SK-N-MC (cell line): ENCODE results near the gene NAV3.

Source experiments
- EZH2 ChIP-seq: fragments of 200-600 bp; sonication (generic); IDR thresholded peaks from one replicate; pipeline ENCODE4 v1.6.1; 2017; ENCODE audit warnings: antibody characterized with exemption
- POLR2AphosphoS5 ChIP-seq: IDR thresholded peaks from 2 replicates; pipeline ENCODE4 v1.6.1; 2012; ENCODE audit warnings: mild to moderate bottlenecking, low read depth, low read length, borderline replicate concordance

GRCh38 chr12:78176643-78177042, 345.9 kb downstream of the NAV3 start:
- TF ChIP-seq POLR2AphosphoS5 = no peak
- TF ChIP-seq EZH2 = no peak
